ENCODE results near the gene TNPO2. TPM values are rescaled to one million over a fixed set of nuclear protein-coding genes. Genes with fewer than 3 reads are reported as not detected.

TNPO2 gene
- total RNA-seq, 1 donor from 2014 or later: 79.4 TPM

- DNase-seq (ENCODE audit: low spot score): no peak
Observed at GRCh38 chr19:12652219-12652618, 71.5 kb downstream of the TNPO2 start.

GRCh38 chr19:12649941-12650340, 73.8 kb downstream of the TNPO2 start:
- no peak for DNase-seq (ENCODE audit: low spot score)

Other genes starting within 250 kb of the TNPO2 start
- 2.3 TPM for gene ZNF709, start 239.1 kb downstream of the TNPO2 start, total RNA-seq
- gene ZNF564, start 172.4 kb downstream of the TNPO2 start, total RNA-seq: 7.9 TPM
- 4.6 TPM for gene ZNF490, start 113.1 kb downstream of the TNPO2 start, total RNA-seq
- gene ZNF791, start 113.0 kb downstream of the TNPO2 start, total RNA-seq: 24.1 TPM
- 106 TPM for gene MAN2B1, start 57.2 kb downstream of the TNPO2 start, total RNA-seq
- 7.2 TPM for gene WDR83, start 57.1 kb downstream of the TNPO2 start, total RNA-seq
- gene DHPS, start 42.1 kb downstream of the TNPO2 start, total RNA-seq: 46.3 TPM
- gene GNG14, start 35.9 kb downstream of the TNPO2 start, total RNA-seq: not detected
- 4.4 TPM for gene FBXW9, start 27.3 kb downstream of the TNPO2 start, total RNA-seq
- gene TRIR, start 10.8 kb upstream of the TNPO2 start, total RNA-seq: 139 TPM
- 57.6 TPM for gene GET3, start 13.6 kb upstream of the TNPO2 start, total RNA-seq
- not detected for gene BEST2, start 27.9 kb upstream of the TNPO2 start, total RNA-seq
- 57.7 TPM for gene HOOK2, start 51.6 kb upstream of the TNPO2 start, total RNA-seq
- gene JUNB, start 67.6 kb upstream of the TNPO2 start, total RNA-seq: 800 TPM
- gene PRDX2, start 77.9 kb upstream of the TNPO2 start, total RNA-seq: 238 TPM
- gene THSD8, start 78.1 kb upstream of the TNPO2 start, total RNA-seq: 2.1 TPM
- 2.7 TPM for gene RNASEH2A, start 82.7 kb upstream of the TNPO2 start, total RNA-seq
- not detected for gene RTBDN, start 110.6 kb upstream of the TNPO2 start, total RNA-seq
- 0.90 TPM for gene MAST1, start 114.6 kb upstream of the TNPO2 start, total RNA-seq
- 28.9 TPM for gene DNASE2, start 157.5 kb upstream of the TNPO2 start, total RNA-seq
- not detected for gene KLF1, start 163.3 kb upstream of the TNPO2 start, total RNA-seq
- gene GCDH, start 167.2 kb upstream of the TNPO2 start, total RNA-seq: 23.3 TPM
- gene SYCE2, start 195.4 kb upstream of the TNPO2 start, total RNA-seq: not detected
- 51.6 TPM for gene FARSA, start 209.8 kb upstream of the TNPO2 start, total RNA-seq
- 877 TPM for gene CALR, start 214.7 kb upstream of the TNPO2 start, total RNA-seq
- gene RAD23A, start 221.9 kb upstream of the TNPO2 start, total RNA-seq: 143 TPM
- gene GADD45GIP1, start 233.3 kb upstream of the TNPO2 start, total RNA-seq: 19.8 TPM
- not detected for gene DAND5, start 245.6 kb upstream of the TNPO2 start, total RNA-seq

Measured in mesenteric fat pad (tissue), 1 donor.